ENCODE measurements around the gene EPN2.

Gene EPN2

GRCh38 chr17:19296786-19297778 is 59.9 kb downstream of the EPN2 start:
- TF ChIP-seq, protein P1, sequence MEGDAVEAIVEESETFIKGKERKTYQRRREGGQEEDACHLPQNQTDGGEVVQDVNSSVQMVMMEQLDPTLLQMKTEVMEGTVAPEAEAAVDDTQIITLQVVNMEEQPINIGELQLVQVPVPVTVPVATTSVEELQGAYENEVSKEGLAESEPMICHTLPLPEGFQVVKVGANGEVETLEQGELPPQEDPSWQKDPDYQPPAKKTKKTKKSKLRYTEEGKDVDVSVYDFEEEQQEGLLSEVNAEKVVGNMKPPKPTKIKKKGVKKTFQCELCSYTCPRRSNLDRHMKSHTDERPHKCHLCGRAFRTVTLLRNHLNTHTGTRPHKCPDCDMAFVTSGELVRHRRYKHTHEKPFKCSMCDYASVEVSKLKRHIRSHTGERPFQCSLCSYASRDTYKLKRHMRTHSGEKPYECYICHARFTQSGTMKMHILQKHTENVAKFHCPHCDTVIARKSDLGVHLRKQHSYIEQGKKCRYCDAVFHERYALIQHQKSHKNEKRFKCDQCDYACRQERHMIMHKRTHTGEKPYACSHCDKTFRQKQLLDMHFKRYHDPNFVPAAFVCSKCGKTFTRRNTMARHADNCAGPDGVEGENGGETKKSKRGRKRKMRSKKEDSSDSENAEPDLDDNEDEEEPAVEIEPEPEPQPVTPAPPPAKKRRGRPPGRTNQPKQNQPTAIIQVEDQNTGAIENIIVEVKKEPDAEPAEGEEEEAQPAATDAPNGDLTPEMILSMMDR (conservative IDR thresholded peaks at IDR 0.05; ENCODE audit: low read length) = no peak
- no peak overlapping the region for H3K4me3 ChIP-seq (ENCODE audit: low read length)
- no peak for DNase-seq (ENCODE audit: low read depth)

GRCh38 chr17:19298569-19299213 is 61.5 kb downstream of the EPN2 start:
- H3K4me3 ChIP-seq (ENCODE audit: low read length) = no peak overlapping the region
- TF ChIP-seq, protein P1 (conservative IDR thresholded peaks at IDR 0.05; ENCODE audit: low read length) = no peak
- no peak for DNase-seq (ENCODE audit: low read depth)

DNA sequence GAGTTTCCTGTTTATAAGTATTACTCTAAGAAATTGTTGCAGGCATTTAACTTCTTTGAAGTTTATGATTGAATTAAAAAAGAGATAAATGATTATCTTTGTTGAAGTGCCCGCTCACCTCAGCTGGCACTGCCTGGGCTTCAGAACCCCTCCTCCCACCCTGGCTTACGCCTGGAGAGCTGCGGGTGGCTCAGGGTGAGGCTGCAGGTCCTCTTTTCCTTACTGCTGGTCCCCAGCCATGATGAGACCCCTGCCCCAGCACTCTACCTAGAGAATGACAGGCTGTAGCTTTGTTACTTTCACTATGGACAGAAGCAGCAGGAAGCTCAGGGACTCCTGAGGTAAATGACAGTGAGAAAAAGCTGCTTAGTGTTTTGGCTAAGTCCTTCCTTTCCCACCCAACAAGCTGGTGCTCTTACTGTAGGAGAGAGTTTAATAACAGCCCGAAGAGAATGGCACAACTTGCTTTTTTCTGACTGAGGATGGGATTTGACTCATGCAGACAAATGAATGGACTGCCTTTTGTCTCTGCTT is 62.1 kb downstream of the EPN2 start:
- TF ChIP-seq, protein P1 (conservative IDR thresholded peaks at IDR 0.05; ENCODE audit: low read length) = no peak
- H3K4me3 ChIP-seq (ENCODE audit: low read length) = no peak overlapping the region
- DNase-seq (ENCODE audit: low read depth) = no peak

DNA sequence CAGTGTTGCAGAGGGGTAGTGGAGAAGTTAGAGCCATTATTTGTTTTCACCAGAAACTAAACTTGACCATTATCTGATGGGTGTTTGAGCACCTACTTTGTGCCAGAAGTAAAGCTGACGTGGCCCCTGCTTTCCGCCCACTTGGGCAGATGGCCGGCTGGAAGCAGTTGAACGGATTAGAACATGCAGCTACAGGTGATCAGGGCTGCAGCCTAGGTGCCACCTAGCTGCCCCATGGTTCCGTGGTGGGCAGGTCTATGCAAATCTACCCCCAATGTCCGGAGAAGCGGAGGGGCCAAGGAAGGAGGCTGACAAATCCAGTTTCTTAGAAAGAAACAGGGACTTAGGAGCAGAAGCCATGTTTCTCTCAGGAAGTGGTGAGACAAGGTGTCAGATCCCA is 62.7 kb downstream of the EPN2 start:
- TF ChIP-seq, protein P1 (conservative IDR thresholded peaks at IDR 0.05; ENCODE audit: low read length) = no peak
- DNase-seq (ENCODE audit: low read depth) = no peak

GRCh38 chr17:19301274-19301951 is 64.2 kb downstream of the EPN2 start:
- H3K4me3 ChIP-seq (ENCODE audit: low read length) = no peak overlapping the region
- no peak for DNase-seq (ENCODE audit: low read depth)
- TF ChIP-seq, protein P1 (conservative IDR thresholded peaks at IDR 0.05; ENCODE audit: low read length) = no peak

More for the DNA sequence above, 62.7 kb downstream of the EPN2 start:
- H3K4me3 ChIP-seq (ENCODE audit: low read length) = no peak overlapping the region

DNA sequence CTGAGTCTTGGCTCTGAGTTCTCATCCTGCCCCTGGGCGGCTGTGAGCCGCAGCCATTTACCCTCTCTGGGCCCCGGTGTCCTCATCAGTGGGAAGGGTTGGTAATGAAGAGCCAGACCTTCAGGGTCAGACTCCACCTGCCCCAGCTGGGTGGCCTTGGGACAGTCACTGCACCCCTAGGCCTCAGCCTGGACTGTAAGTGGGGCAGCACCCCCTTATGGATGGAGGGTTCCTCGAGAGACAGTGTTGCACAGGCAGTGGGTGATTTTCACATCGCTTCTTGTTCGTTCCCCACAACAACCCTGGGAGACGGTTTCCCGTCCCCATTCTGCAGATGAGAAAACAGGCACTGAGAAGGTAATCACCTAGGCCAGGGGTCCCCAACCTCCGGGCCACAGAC is 64.8 kb downstream of the EPN2 start:
- TF ChIP-seq, protein P1 (conservative IDR thresholded peaks at IDR 0.05; ENCODE audit: low read length) = no peak

More for the DNA sequence above, 64.8 kb downstream of the EPN2 start:
- no peak overlapping the region for H3K4me3 ChIP-seq (ENCODE audit: low read length)
- no peak for DNase-seq (ENCODE audit: low read depth)
